Effector memory CD4-positive, alpha-beta T cell (primary cell): Measurements from ENCODE around the gene SERPIND1.
"Not testable (repeated sequence)": the region's sequence is repeated elsewhere in the genome, so short reads cannot be mapped to it uniquely, and the experiment has no call there.

Experiments used
- DNase-seq, 3 donors: peaks; one replicate each; pipeline ENCODE4 v3.0.0-alpha.2; 2020
- H3K27ac ChIP-seq: 2 replicates; pipeline ENCODE4 v1.7.0; 2013; ENCODE audit warnings: mild to moderate bottlenecking, low read length, moderate library complexity; ENCODE audit not compliant: insufficient read depth, poor library complexity, severe bottlenecking
- H3K27me3 ChIP-seq: replicated peaks from 2 replicates; pipeline ENCODE4 v1.7.0; 2013; ENCODE audit warnings: mild to moderate bottlenecking, low read length; ENCODE audit not compliant: insufficient read depth, control insufficient read depth, poor library complexity, severe bottlenecking
- H3K36me3 ChIP-seq: 2 replicates; pipeline ENCODE4 v1.7.0; 2013; ENCODE audit warnings: mild to moderate bottlenecking, low read length, moderate library complexity; ENCODE audit not compliant: control insufficient read depth, insufficient read depth
- H3K4me1 ChIP-seq: 2 replicates; pipeline ENCODE4 v1.7.0; 2013; ENCODE audit warnings: low read length, mild to moderate bottlenecking; ENCODE audit not compliant: control insufficient read depth, insufficient read depth, poor library complexity, severe bottlenecking
- H3K4me3 ChIP-seq: 2 replicates; pipeline ENCODE4 v1.7.0; 2013; ENCODE audit warnings: low read length, low read depth, mild to moderate bottlenecking; ENCODE audit not compliant: insufficient read depth, poor library complexity, severe bottlenecking
- H3K9me3 ChIP-seq: 2 replicates; pipeline ENCODE4 v1.7.0; 2013; ENCODE audit warnings: mild to moderate bottlenecking, low read length, moderate library complexity; ENCODE audit not compliant: control insufficient read depth
- total RNA-seq, 3 donors: gene quantifications; one replicate each; lab custom pipeline; 2026; lab: John Stamatoyannopoulos, UW

Gene SERPIND1
- 0 reads per million in 3 donors for total RNA-seq

GRCh38 chr22:20773793-20774212 is at the start of gene SERPIND1:
Gene SERPIND1 (plus strand): TSS chr22:20774113. CDS start chr22:20779313, 5,200 bp downstream.
- no peak within 1 kb of the TSS for H3K4me3 ChIP-seq
- no peaks in the 10 kb centered on the region for H3K9me3 ChIP-seq
- H3K4me1 ChIP-seq = no peaks in the 10 kb centered on the region
- peaks cover 6% of the 10 kb centered on the region for H3K36me3 ChIP-seq
- H3K27ac ChIP-seq = no peak within 1 kb of the TSS
- H3K27me3 ChIP-seq = no peaks in the 10 kb centered on the region
- no peak for DNase-seq

- H3K36me3 ChIP-seq = peaks cover 49% of the 10 kb centered on the region
- DNase-seq = no peak
- no peaks in the 10 kb centered on the region for H3K9me3 ChIP-seq
- H3K4me1 ChIP-seq = no peaks in the 10 kb centered on the region
- no peak overlapping the region for H3K4me3 ChIP-seq
- no peak overlapping the region for H3K27ac ChIP-seq
- H3K27me3 ChIP-seq = no peaks in the 10 kb centered on the region
Measured at GRCh38 chr22:20724676-20725454, 49.0 kb upstream of the SERPIND1 start.

- Histone ChIP-seq H3K27me3 (no peaks in the 10 kb centered on the region), H3K4me3 (no peak overlapping the region), H3K4me1 (no peaks in the 10 kb centered on the region), H3K36me3 (peaks cover 48% of the 10 kb centered on the region), H3K27ac (no peak overlapping the region), H3K9me3 (no peaks in the 10 kb centered on the region)
- DNase-seq = no peak
Measured at GRCh38 chr22:20725987-20726558, 47.8 kb upstream of the SERPIND1 start.

- H3K27me3 ChIP-seq = no peaks in the 10 kb centered on the region
- no peaks in the 10 kb centered on the region for H3K4me1 ChIP-seq
- H3K36me3 ChIP-seq = peaks cover 42% of the 10 kb centered on the region
- no peak overlapping the region for H3K4me3 ChIP-seq
- H3K27ac ChIP-seq = no peak overlapping the region
- no peaks in the 10 kb centered on the region for H3K9me3 ChIP-seq
- no peak for DNase-seq
Measured at GRCh38 chr22:20727118-20728015, 46.5 kb upstream of the SERPIND1 start.

GRCh38 chr22:20728523-20729190 is 45.3 kb upstream of the SERPIND1 start:
- no peak for DNase-seq
- H3K4me1 ChIP-seq = no peaks in the 10 kb centered on the region
- H3K4me3 ChIP-seq = no peak overlapping the region
- no peak overlapping the region for H3K27ac ChIP-seq
- H3K9me3 ChIP-seq = no peaks in the 10 kb centered on the region
- peaks cover 42% of the 10 kb centered on the region for H3K36me3 ChIP-seq
- no peaks in the 10 kb centered on the region for H3K27me3 ChIP-seq

- Histone ChIP-seq H3K4me1 (no peaks in the 10 kb centered on the region), H3K27ac (no peak overlapping the region), H3K4me3 (no peak overlapping the region), H3K27me3 (no peaks in the 10 kb centered on the region), H3K9me3 (no peaks in the 10 kb centered on the region), H3K36me3 (peaks cover 42% of the 10 kb centered on the region)
- no peak for DNase-seq
Measured at GRCh38 chr22:20729194-20729593, 44.7 kb upstream of the SERPIND1 start.

- H3K4me3 ChIP-seq, H3K27me3 ChIP-seq, H3K4me1 ChIP-seq, H3K27ac ChIP-seq, H3K9me3 ChIP-seq, DNase-seq: not testable (repeated sequence)
- peaks cover 23% of the 10 kb centered on the region for H3K36me3 ChIP-seq
Measured at GRCh38 chr22:20732431-20732830, 41.5 kb upstream of the SERPIND1 start.

GRCh38 chr22:20735356-20736162 is 38.4 kb upstream of the SERPIND1 start:
- not testable (repeated sequence) for DNase-seq, H3K27ac ChIP-seq, H3K36me3 ChIP-seq, H3K9me3 ChIP-seq, H3K4me1 ChIP-seq, H3K27me3 ChIP-seq, H3K4me3 ChIP-seq

GRCh38 chr22:20736891-20737290 is 37.0 kb upstream of the SERPIND1 start:
- DNase-seq, H3K4me3 ChIP-seq, H3K27me3 ChIP-seq, H3K4me1 ChIP-seq, H3K9me3 ChIP-seq, H3K27ac ChIP-seq: not testable (repeated sequence)
- H3K36me3 ChIP-seq = peaks cover 11% of the 10 kb centered on the region
